Ishikawa (cell line): ENCODE measurements around the gene C3orf18.

Source experiments
- YY1 ChIP-seq: IDR thresholded peaks from 2 replicates; pipeline ENCODE4 v1.6.1; 2012; ENCODE audit warnings: low read depth
- TF ChIP-seq, protein P1 (sequence below): IDR thresholded peaks from 2 replicates; pipeline ENCODE4 v1.6.1; 2012

DNA sequence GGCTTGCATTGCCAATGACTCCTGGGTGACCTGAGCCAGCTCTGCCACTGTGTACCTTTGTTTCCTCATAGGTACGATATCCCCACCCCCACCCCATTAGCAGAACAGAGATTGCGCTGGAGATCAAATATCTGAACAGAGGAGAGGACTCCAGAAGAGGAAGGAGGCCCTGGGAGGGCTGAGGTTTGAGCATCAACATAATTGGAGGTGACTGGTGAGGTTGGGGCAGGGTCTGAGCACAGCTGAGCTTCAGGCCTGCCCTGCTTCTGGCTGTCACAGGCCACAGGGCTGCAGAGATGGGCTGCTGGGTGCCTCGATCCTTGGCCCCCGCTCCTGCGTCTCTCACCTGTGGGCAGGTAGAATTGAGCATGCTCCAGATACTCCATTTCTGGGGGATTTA is 42.8 kb downstream of the C3orf18 start:
- TF ChIP-seq YY1, result no peak
- TF ChIP-seq, protein P1, sequence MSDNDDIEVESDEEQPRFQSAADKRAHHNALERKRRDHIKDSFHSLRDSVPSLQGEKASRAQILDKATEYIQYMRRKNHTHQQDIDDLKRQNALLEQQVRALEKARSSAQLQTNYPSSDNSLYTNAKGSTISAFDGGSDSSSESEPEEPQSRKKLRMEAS, result no peak
